MCF 10A (cell line): ENCODE measurements around the gene LRP1B. TPM values are rescaled to one million over a fixed set of nuclear protein-coding genes. Genes with fewer than 3 reads are reported as not detected.

Experiments
- BruUV-seq: library from RNA; stranded (reverse); fragments of 400-500 nt; replicated peaks from 2 replicates; lab custom pipeline; 2021; lab: Mats Ljungman, UMichigan
- CTCF ChIA-PET: fragments of 300-600 bp; sonication (Branson Sonifier 250); formaldehyde crosslinking; extraction: SDS; loops from one replicate; lab custom pipeline; 2021; ENCODE audit warnings: antibody characterized with exemption, inconsistent platforms; lab: Yijun Ruan, JAX
- POLR2A ChIA-PET: fragments of 300-600, 350-650 bp; sonication (Branson Sonifier 250); formaldehyde crosslinking; extraction: SDS; loops from one replicate; lab custom pipeline; 2020; ENCODE audit warnings: antibody characterized with exemption, inconsistent platforms; lab: Yijun Ruan, JAX
- DNase-seq: peaks from one replicate; pipeline ENCODE4 v3.0.0-alpha.2; 2018; ENCODE audit not compliant: unreplicated experiment
- H3K27ac Mint-ChIP-seq: one replicate; pipeline ENCODE4 v1.8.0; 2022; ENCODE audit warnings: mild to moderate bottlenecking, low read depth, mixed read lengths; ENCODE audit not compliant: unreplicated experiment
- H3K27me3 Mint-ChIP-seq: one replicate; pipeline ENCODE4 v1.8.0; 2022; ENCODE audit warnings: mixed read lengths; ENCODE audit not compliant: insufficient read depth, unreplicated experiment
- H3K36me3 Mint-ChIP-seq: one replicate; pipeline ENCODE4 v1.8.0; 2022; ENCODE audit warnings: mild to moderate bottlenecking, moderate library complexity, mixed read lengths; ENCODE audit not compliant: insufficient read depth, unreplicated experiment
- H3K4me1 Mint-ChIP-seq: one replicate; pipeline ENCODE4 v1.8.0; 2022; ENCODE audit warnings: mixed read lengths; ENCODE audit not compliant: insufficient read depth, unreplicated experiment
- H3K4me3 Mint-ChIP-seq: one replicate; pipeline ENCODE4 v1.8.0; 2022; ENCODE audit warnings: mild to moderate bottlenecking, moderate library complexity, mixed read lengths; ENCODE audit not compliant: unreplicated experiment
- H3K9me3 Mint-ChIP-seq: one replicate; pipeline ENCODE4 v1.8.0; 2022; ENCODE audit warnings: mixed read lengths; ENCODE audit not compliant: unreplicated experiment
- intact Hi-C: fragments of 100-400 bp; cut with micrococcal nuclease; formaldehyde crosslinking; loops from 2 replicates; pipeline ENCODE4 v1.14.1; 2022
- total RNA-seq: library from RNA; stranded (reverse); gene quantifications from 2 replicates; pipeline ENCODE4 v1.2.3, GENCODE V29; 2022
- TF ChIP-seq, protein P1 (sequence below): fragments of 200-600 bp; IDR thresholded peaks from one replicate; pipeline ENCODE4 v1.8.0; 2022; ENCODE audit warnings: antibody characterized with exemption, mild to moderate bottlenecking; ENCODE audit not compliant: unreplicated experiment

The LRP1B gene
- total RNA-seq, 1 experiment from 2014 or later: not detected

- H3K9me3 Mint-ChIP-seq: no peaks in the 10 kb centered on the region
- intact Hi-C loops: no loop called here
- no peaks in the 10 kb centered on the region for H3K36me3 Mint-ChIP-seq
- ChIA-PET POLR2A (no interaction called here), CTCF (interaction anchor here (0.6 to 1.0 kb wide), 4 partner anchors 19 to 277 kb away, joined by 3 to 9 read pairs (median 3); no protein-coding TSS in a partner anchor)
- no peak overlapping the region for H3K4me3 Mint-ChIP-seq
- peaks cover 46% of the 10 kb centered on the region for H3K27me3 Mint-ChIP-seq
- TF ChIP-seq, protein P1, sequence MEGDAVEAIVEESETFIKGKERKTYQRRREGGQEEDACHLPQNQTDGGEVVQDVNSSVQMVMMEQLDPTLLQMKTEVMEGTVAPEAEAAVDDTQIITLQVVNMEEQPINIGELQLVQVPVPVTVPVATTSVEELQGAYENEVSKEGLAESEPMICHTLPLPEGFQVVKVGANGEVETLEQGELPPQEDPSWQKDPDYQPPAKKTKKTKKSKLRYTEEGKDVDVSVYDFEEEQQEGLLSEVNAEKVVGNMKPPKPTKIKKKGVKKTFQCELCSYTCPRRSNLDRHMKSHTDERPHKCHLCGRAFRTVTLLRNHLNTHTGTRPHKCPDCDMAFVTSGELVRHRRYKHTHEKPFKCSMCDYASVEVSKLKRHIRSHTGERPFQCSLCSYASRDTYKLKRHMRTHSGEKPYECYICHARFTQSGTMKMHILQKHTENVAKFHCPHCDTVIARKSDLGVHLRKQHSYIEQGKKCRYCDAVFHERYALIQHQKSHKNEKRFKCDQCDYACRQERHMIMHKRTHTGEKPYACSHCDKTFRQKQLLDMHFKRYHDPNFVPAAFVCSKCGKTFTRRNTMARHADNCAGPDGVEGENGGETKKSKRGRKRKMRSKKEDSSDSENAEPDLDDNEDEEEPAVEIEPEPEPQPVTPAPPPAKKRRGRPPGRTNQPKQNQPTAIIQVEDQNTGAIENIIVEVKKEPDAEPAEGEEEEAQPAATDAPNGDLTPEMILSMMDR: no peak
- H3K4me1 Mint-ChIP-seq: no peaks in the 10 kb centered on the region
- no peak overlapping the region for H3K27ac Mint-ChIP-seq
- DNase-seq: no peak
- BruUV-seq: no TSS peak
Measured at GRCh38 chr2:140843186-140843585, 1287.6 kb downstream of the LRP1B start.

DNA sequence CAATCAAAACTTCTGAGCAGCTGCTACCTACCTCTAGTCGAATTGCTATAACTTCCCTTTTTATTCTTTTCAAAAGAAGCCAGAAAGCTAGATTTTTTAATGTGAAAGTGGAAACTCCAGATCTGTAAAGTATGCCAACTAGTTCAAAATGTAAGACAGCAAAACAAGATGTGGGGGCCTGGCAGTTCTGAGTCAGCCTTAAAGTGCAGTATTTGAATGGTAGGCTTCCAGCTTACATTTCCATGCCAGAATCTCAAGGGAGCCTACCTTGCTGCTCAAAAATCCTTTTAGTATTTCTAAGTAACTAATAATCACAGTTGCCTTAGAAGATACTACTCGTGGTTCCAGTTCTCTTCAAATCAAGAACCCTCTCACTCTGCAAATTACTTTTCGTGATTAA lies 1288.7 kb downstream of the LRP1B start:
- Mint-ChIP-seq H3K27ac (no peak overlapping the region), H3K36me3 (no peaks in the 10 kb centered on the region), H3K4me3 (no peak overlapping the region), H3K4me1 (no peaks in the 10 kb centered on the region), H3K9me3 (no peaks in the 10 kb centered on the region), H3K27me3 (peaks cover 39% of the 10 kb centered on the region)
- intact Hi-C loops: no loop called here
- TF ChIP-seq, protein P1: no peak
- no TSS peak for BruUV-seq
- ChIA-PET POLR2A (no interaction called here), CTCF (interaction anchor here (1.3 kb wide), 1 partner anchor 1069 kb away, joined by 3 read pairs; no protein-coding TSS in a partner anchor)
- no peak for DNase-seq

GRCh38 chr2:140841141-140841540 lies 1289.7 kb downstream of the LRP1B start:
- ChIA-PET CTCF (interaction anchor here (0.6 to 1.3 kb wide), 2 partner anchors 558 to 1070 kb away, joined by 3 read pairs; no protein-coding TSS in a partner anchor), POLR2A (no interaction called here)
- TF ChIP-seq, protein P1: no peak
- peaks cover 30% of the 10 kb centered on the region for H3K27me3 Mint-ChIP-seq
- BruUV-seq: no TSS peak
- H3K36me3 Mint-ChIP-seq: no peaks in the 10 kb centered on the region
- no peak overlapping the region for H3K27ac Mint-ChIP-seq
- H3K4me3 Mint-ChIP-seq: no peak overlapping the region
- no peak for DNase-seq
- H3K9me3 Mint-ChIP-seq: no peaks in the 10 kb centered on the region
- intact Hi-C loops: no loop called here
- no peaks in the 10 kb centered on the region for H3K4me1 Mint-ChIP-seq

DNA sequence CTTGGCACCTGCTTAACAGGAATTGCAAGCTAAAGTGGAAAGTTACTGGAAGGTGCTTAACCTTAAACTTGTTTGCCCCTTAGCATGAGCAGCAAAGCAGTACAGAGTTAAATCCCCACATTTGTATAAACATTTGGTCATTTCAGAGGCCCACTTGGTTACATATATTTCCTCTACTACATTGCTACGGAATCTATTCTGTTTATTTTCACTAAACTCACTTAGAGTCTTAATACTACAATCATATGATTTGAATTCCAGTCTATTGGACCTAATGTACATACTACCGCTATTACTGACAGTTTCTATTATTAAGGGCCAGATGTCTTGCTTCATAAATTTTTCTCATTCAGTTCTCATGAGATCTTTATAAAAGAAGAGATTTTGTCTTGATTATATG lies 1294.0 kb downstream of the LRP1B start:
- Mint-ChIP-seq H3K9me3 (no peaks in the 10 kb centered on the region), H3K4me3 (no peak overlapping the region), H3K27ac (no peak overlapping the region), H3K27me3 (no peaks in the 10 kb centered on the region), H3K4me1 (no peaks in the 10 kb centered on the region), H3K36me3 (no peaks in the 10 kb centered on the region)
- TF ChIP-seq, protein P1: no peak
- no TSS peak for BruUV-seq
- CTCF ChIA-PET: no interaction called here
- intact Hi-C loops: no loop called here
- POLR2A ChIA-PET: no interaction called here
- no peak for DNase-seq
